NT2/D1 (cell line): Measurements from ENCODE around the gene TOE1.

Source experiments
- DNase-seq: peaks from one replicate; pipeline ENCODE4 v3.0.0-alpha.2; 2011; ENCODE audit warnings: low read depth, low spot score
- H3K27me3 ChIP-seq: 2 replicates; pipeline ENCODE4 v1.6.0; 2011; ENCODE audit warnings: mild to moderate bottlenecking; ENCODE audit not compliant: insufficient read length, insufficient read depth
- H3K36me3 ChIP-seq: 2 replicates; pipeline ENCODE4 v1.6.1; 2011; ENCODE audit warnings: mild to moderate bottlenecking, low read length, mixed read lengths; ENCODE audit not compliant: insufficient read depth, insufficient read length
- H3K4me1 ChIP-seq: 2 replicates; pipeline ENCODE4 v1.5.1; 2011; ENCODE audit not compliant: insufficient read depth, insufficient read length
- H3K4me3 ChIP-seq: 2 replicates; pipeline ENCODE4 v1.5.1; 2011; ENCODE audit warnings: low read depth; ENCODE audit not compliant: insufficient read length
- H3K9ac ChIP-seq: 2 replicates; pipeline ENCODE4 v1.6.0; 2011; ENCODE audit warnings: low read depth; ENCODE audit not compliant: insufficient read length
- H3K9me3 ChIP-seq: 2 replicates; pipeline ENCODE4 v1.5.1; 2011; ENCODE audit warnings: mild to moderate bottlenecking, low read length; ENCODE audit not compliant: insufficient read depth
- SUZ12 ChIP-seq: IDR thresholded peaks from 2 replicates; pipeline ENCODE4 v1.6.1; 2011; ENCODE audit not compliant: insufficient read length, insufficient read depth; ENCODE audit errors: extremely low read depth
- YY1 ChIP-seq: IDR thresholded peaks from 2 replicates; pipeline ENCODE4 v1.6.1; 2011; ENCODE audit not compliant: insufficient read length, insufficient read depth
- ZNF274 ChIP-seq: IDR thresholded peaks from 2 replicates; pipeline ENCODE4 v1.6.1; 2011; ENCODE audit warnings: mild to moderate bottlenecking, low read depth, low read length

TOE1 gene

DNA sequence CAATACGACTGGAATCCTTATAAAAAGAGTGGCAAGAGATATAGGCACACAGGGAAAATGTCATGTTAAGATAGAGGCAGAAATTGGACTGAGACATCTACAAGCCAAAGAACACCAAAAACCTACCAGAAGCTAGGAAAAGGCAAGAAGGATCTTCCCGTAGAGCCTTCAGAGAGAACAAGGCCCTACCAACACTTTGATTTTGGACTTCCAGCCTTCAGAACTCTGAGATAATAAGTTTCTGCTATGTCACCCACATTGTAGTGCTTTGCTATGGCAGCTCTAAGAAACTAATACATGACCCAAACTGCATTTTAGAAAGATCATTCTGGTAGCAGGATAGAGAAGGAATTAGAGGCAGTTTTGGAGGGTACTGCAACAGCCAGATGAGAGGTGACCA lies 24.3 kb downstream of the TOE1 start:
- H3K27me3 ChIP-seq: no peaks in the 10 kb centered on the region
- TF ChIP-seq SUZ12 (no peak), ZNF274 (no peak), YY1 (no peak)
- no peak overlapping the region for H3K4me3 ChIP-seq
- H3K4me1 ChIP-seq: no peaks in the 10 kb centered on the region
- no peaks in the 10 kb centered on the region for H3K9me3 ChIP-seq
- no peak for DNase-seq
- H3K36me3 ChIP-seq: no peaks in the 10 kb centered on the region
- no peak overlapping the region for H3K9ac ChIP-seq

DNA sequence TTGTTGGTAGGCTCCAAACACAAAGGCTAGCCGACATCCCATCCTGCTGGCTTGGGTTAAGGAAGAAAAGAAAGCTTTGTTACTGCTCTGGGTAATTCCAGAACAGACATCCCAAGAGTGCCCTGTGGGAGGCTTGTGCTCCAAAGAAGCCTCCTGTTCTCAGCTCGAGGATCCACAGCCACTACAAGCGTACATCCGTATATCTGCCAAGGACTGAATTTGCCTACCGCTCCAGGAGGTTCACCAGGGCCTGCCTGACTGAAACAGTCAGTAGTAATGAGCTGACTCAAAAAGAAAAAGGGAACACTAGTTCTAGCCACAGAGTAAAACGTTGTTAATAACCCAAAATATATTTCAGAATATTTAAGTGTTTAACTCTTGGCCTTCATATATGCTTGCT lies 25.1 kb downstream of the TOE1 start:
- no peaks in the 10 kb centered on the region for H3K4me1 ChIP-seq
- no peaks in the 10 kb centered on the region for H3K36me3 ChIP-seq
- no peaks in the 10 kb centered on the region for H3K27me3 ChIP-seq
- DNase-seq: no peak
- H3K9me3 ChIP-seq: no peaks in the 10 kb centered on the region
- no peak for TF ChIP-seq ZNF274
- no peak for TF ChIP-seq YY1
- no peak for TF ChIP-seq SUZ12
- no peak overlapping the region for H3K4me3 ChIP-seq
- H3K9ac ChIP-seq: no peak overlapping the region

DNA sequence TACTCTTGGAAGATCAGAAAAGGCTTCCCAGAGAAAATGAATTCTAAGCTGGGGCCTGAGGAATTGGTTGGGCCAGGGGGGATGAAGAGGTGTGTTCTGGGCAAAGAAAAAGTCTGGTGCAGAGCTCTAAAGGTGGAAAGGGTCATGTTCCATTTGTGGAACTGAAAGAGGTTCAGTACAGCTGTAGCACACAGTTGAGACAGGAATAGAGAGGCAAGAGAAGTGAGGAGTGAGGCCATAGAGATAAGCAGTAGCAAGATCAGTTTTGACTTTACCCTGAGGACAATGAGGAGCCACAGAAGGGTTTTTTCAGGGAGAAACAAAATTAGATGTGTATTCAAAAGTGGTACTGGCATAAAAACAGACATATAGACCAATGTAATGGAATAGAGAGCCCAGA lies 30.6 kb downstream of the TOE1 start:
- TF ChIP-seq ZNF274: no peak
- no peak for DNase-seq
- Histone ChIP-seq H3K27me3 (no peaks in the 10 kb centered on the region), H3K9me3 (no peaks in the 10 kb centered on the region), H3K9ac (no peak overlapping the region), H3K4me3 (no peak overlapping the region), H3K4me1 (no peaks in the 10 kb centered on the region), H3K36me3 (no peaks in the 10 kb centered on the region)

DNA sequence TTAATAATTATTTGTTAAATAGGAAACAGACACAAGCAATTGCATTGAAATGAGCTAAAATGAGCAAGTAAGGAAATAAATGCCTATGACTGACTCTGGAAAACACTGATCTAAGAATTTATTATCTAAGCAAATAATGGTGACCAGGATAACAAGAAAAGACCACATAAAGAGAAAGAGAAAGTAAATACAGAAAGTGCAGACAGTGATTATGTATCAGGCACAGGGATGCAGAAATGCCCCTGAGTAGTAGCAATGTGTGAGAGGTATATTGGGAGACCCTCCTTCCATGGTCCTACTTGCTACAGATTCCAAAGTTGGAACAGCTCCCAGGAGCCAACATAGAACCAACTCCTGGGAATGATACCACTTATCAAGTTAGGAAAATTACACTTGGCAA lies 33.6 kb downstream of the TOE1 start:
- H3K9ac ChIP-seq: no peak overlapping the region
- H3K27me3 ChIP-seq: no peaks in the 10 kb centered on the region
- H3K36me3 ChIP-seq: no peaks in the 10 kb centered on the region
- TF ChIP-seq YY1 (no peak), SUZ12 (no peak), ZNF274 (no peak)
- no peaks in the 10 kb centered on the region for H3K4me1 ChIP-seq
- no peaks in the 10 kb centered on the region for H3K9me3 ChIP-seq
- H3K4me3 ChIP-seq: no peak overlapping the region
- DNase-seq: no peak

DNA sequence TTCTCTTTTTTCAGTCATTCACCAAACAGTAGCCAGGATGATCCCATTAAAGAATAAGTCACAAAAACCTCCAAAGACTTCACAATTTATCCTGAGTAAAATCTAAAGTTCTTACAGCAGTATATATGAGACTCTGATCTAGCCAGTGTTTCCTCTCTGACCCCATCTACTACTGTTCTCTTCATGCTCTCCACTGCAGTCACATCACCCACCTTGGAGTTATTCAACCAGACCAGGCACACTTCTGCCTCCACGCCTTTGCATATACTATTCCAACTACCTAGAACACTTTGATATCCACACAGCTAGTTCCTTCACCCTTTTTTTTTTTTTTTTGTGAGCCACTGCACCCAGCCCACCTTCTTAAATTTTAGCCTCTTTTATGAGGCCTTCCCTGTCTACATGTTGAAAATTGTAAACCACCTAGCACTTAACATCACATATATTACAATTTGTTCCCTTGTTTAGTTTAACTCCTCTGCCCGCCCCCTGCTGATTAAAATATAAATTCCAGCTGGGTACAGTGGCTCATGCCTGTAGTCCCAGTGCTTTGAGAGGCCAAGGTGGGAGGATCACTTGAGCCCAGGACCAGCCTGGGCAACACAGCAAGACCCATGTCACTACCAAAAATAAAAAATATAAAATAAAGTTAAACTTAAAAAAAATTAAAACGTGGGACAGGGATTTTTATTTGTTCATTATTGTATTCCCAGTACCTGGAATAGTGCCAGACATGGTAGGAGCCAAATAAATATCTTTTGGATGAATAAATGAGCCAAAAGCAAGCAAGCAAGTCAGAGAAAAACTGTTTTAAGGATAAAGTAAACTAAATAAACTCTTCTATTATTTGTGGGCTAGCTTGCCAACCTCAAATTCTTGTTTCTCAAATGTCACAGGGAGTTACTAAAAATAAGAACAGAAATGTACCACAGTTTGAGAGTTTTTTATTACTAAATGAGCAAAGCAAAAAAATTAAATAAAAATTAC lies 35.4 kb downstream of the TOE1 start:
- Histone ChIP-seq H3K9ac (no peak overlapping the region), H3K27me3 (no peaks in the 10 kb centered on the region), H3K4me1 (no peaks in the 10 kb centered on the region), H3K36me3 (no peaks in the 10 kb centered on the region), H3K9me3 (no peaks in the 10 kb centered on the region), H3K4me3 (no peak overlapping the region)
- DNase-seq: no peak
- no peak for TF ChIP-seq SUZ12
- no peak for TF ChIP-seq ZNF274
- TF ChIP-seq YY1: no peak

DNA sequence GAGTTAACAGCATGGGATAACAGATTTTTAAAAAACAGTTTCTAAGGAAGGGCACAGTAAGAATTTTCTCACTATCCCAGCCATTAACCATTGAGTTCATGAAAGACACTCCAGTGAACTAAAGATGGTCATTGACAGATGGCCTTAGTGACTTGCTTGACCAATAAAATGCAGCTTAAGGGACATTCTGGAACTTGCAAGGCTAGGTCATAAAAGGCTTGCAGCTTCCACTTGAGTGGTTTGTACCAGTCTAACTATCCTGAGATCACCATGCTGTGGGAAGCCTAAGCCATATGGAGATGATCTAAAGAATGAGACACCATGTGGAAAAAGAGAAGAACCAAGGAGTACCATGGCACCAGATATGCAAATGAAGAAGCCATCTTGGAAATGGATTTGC lies 38.2 kb downstream of the TOE1 start:
- no peak overlapping the region for H3K9ac ChIP-seq
- no peaks in the 10 kb centered on the region for H3K9me3 ChIP-seq
- no peaks in the 10 kb centered on the region for H3K4me1 ChIP-seq
- no peak for DNase-seq
- H3K27me3 ChIP-seq: no peaks in the 10 kb centered on the region
- no peak overlapping the region for H3K4me3 ChIP-seq
- H3K36me3 ChIP-seq: no peaks in the 10 kb centered on the region
- TF ChIP-seq SUZ12 (no peak), ZNF274 (no peak)

DNA sequence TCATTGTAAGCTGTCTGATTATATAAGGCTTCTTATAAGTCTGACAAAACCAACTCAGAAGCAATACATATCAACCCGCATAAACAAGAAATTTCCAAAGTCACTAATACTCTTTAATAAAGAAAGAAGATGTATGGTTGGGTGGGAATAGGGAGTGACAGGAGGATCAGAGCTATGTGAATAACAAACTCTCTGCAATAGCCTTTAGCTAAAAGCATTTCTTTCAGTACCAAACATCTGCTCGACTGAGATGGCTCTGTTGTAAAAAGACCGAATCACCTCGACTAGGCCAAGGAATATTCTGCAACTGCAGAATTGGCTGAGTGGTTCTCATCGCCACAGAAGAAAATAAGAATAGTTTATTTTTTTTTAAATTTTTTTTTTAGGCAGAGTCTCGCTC lies 39.6 kb downstream of the TOE1 start:
- Histone ChIP-seq H3K4me3 (no peak overlapping the region), H3K4me1 (no peaks in the 10 kb centered on the region), H3K36me3 (no peaks in the 10 kb centered on the region), H3K9ac (no peak overlapping the region), H3K27me3 (no peaks in the 10 kb centered on the region), H3K9me3 (no peaks in the 10 kb centered on the region)
- no peak for TF ChIP-seq ZNF274
- no peak for TF ChIP-seq YY1
- TF ChIP-seq SUZ12: no peak
- no peak for DNase-seq
